Hepatocyte (in vitro differentiated cells): Measurements from ENCODE around the gene NPRL2. TPM values are rescaled to one million over a fixed set of nuclear protein-coding genes. Genes with fewer than 3 reads are reported as not detected.

Source experiments
- DNase-seq: peaks from one replicate; pipeline ENCODE4 v3.0.0-alpha.2; 2016; ENCODE audit warnings: low spot score
- H2AFZ ChIP-seq: fragments of 200-600 bp; sonication (generic); 2 replicates; pipeline ENCODE4 v1.6.0; 2016; ENCODE audit warnings: antibody characterized with exemption, mild to moderate bottlenecking
- H3K27ac ChIP-seq: fragments of 200-600 bp; sonication (generic); 2 replicates; pipeline ENCODE4 v1.5.1; 2016; ENCODE audit warnings: mild to moderate bottlenecking
- H3K27me3 ChIP-seq: fragments of 200-600 bp; sonication (generic); 2 replicates; pipeline ENCODE4 v1.6.1; 2016
- H3K36me3 ChIP-seq: fragments of 200-600 bp; sonication (generic); replicated peaks from 2 replicates; pipeline ENCODE4 v1.5.1; 2016; ENCODE audit warnings: low read depth; ENCODE audit not compliant: insufficient read depth
- H3K4me1 ChIP-seq: fragments of 200-600 bp; sonication (generic); 2 replicates; pipeline ENCODE4 v1.5.1; 2016; ENCODE audit warnings: mild to moderate bottlenecking, moderate library complexity; ENCODE audit not compliant: insufficient read depth
- H3K4me2 ChIP-seq: fragments of 200-600 bp; sonication (generic); 2 replicates; pipeline ENCODE4 v1.6.0; 2016
- H3K4me3 ChIP-seq: fragments of 200-600 bp; sonication (generic); 2 replicates; pipeline ENCODE4 v1.5.1; 2016; ENCODE audit warnings: mild to moderate bottlenecking
- H3K79me2 ChIP-seq: fragments of 200-600 bp; sonication (generic); 2 replicates; pipeline ENCODE4 v1.6.0; 2017; ENCODE audit warnings: mild to moderate bottlenecking
- H3K9me2 ChIP-seq: fragments of 200-600 bp; sonication (generic); replicated peaks from 2 replicates; pipeline ENCODE4 v1.6.0; 2017; ENCODE audit warnings: mild to moderate bottlenecking; ENCODE audit not compliant: insufficient read depth
- H3K9me3 ChIP-seq: fragments of 200-600 bp; sonication (generic); 2 replicates; pipeline ENCODE4 v1.5.1; 2016; ENCODE audit warnings: low read depth, mild to moderate bottlenecking
- H4K20me1 ChIP-seq: fragments of 200-600 bp; sonication (generic); 2 replicates; pipeline ENCODE4 v1.6.0; 2016; ENCODE audit warnings: mild to moderate bottlenecking; ENCODE audit not compliant: insufficient read depth, poor library complexity, severe bottlenecking
- EZH2 ChIP-seq: fragments of 200-600 bp; sonication (generic); IDR thresholded peaks from 2 replicates; pipeline ENCODE4 v1.6.1; 2016; ENCODE audit warnings: antibody characterized with exemption, mild to moderate bottlenecking, borderline replicate concordance
- EZH2phosphoT487 ChIP-seq: fragments of 200-600 bp; sonication (generic); IDR thresholded peaks from one replicate; pipeline ENCODE4 v1.6.1; 2018; ENCODE audit warnings: antibody characterized with exemption, mild to moderate bottlenecking, low read depth, moderate library complexity; ENCODE audit not compliant: unreplicated experiment, severe bottlenecking
- WGBS: methylation state at CpG from one replicate; pipeline ENCODE4 v1.1.6; 2016; ENCODE audit warnings: low lambda C conversion rate; ENCODE audit errors: missing lambda C conversion rate; 5-methylcytosine and 5-hydroxymethylcytosine counted together
- polyA plus RNA-seq: library from polyadenylated mRNA; unstranded; fragments of >200 nt; fragmentation: Nextera tagmentation; extraction: Ambion mirVana; gene quantifications from 2 replicates; pipeline ENCODE4 v1.2.1, GENCODE V29; 2016
- total RNA-seq: library from RNA; depleted of rRNA; stranded (reverse); fragments of >200 nt; gene quantifications from 2 replicates; pipeline ENCODE4 v1.2.3, GENCODE V29; 2014
- TF ChIP-seq, protein P1 (sequence below): fragments of 200-600 bp; sonication (generic); IDR thresholded peaks from 2 replicates; pipeline ENCODE4 v1.5.1; 2016; ENCODE audit warnings: antibody characterized with exemption, mild to moderate bottlenecking; ENCODE audit not compliant: poor library complexity

NPRL2 gene
- 22.3 and 23.5 TPM in 2 replicates for total RNA-seq
- polyA plus RNA-seq, result 27.0 and 34.6 TPM in 2 replicates

DNA sequence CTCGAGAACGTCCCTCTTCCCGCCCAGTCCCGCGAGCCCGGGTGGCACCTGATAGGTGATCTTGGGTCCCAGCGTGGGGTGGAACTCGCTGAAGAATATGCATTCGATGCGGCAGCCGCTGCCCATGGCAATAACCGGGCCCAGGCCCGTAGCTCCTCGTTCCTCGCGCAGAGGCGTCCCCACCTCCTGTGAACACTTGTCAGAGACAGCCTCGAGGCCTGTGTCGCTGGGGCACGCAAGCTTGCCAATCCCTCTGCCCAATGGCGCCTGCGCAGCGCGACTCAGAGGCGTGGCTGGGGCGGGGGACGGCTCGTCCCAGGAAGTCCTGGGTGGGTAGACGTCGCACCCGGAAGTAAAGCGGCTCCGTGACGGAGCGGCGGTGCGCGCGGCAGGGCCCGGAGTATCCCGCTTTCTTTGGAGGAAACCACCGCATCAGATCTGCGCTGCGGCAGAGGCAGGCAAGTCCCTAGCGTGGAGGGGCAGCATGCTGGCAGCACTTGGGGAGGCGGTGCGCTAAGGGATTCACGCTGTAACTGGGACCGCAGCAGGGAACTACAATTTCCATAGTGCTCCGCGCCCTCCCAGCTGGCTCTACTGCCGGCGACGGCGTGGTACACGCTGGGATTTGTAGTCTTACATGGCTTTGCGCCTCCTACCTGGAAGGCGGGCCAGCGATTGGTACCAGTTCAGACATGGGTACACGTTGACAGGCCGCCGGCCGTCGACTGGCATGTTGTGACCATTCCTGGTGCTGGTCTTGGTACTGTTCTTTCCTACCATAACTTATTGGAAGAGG is at the start of gene NPRL2, which contains the start of gene CYB561D2:
Gene NPRL2, minus strand, starts transcription at position 249 of the 796 bp plus-strand sequence. Its CDS starts 123 bp downstream, at position 126.
Gene CYB561D2, plus strand, starts transcription at position 336 of the 796 bp plus-strand sequence. CDS start 572 bp downstream, outside the sequence.
- Histone ChIP-seq H3K4me2 (peak within 1 kb of the TSS; percentile 91), H3K9me2 (no peaks in the 10 kb centered on the region), H3K4me3 (peak within 1 kb of the TSS; percentile 81), H3K27me3 (no peaks in the 10 kb centered on the region), H3K9me3 (no peaks in the 10 kb centered on the region), H4K20me1 (peaks cover 8% of the 10 kb centered on the region), H3K36me3 (no peaks in the 10 kb centered on the region), H3K79me2 (peaks cover 28% of the 10 kb centered on the region), H3K4me1 (peaks cover 20% of the 10 kb centered on the region), H2AFZ (peak within 1 kb of the TSS; percentile 33), H3K27ac (peak within 1 kb of the TSS; percentile 92)
- 2% methylated on average over 52 of the region's 64 CpGs for WGBS
- no peak for TF ChIP-seq EZH2phosphoT487
- DNase-seq, result peak; percentile 96

DNA sequence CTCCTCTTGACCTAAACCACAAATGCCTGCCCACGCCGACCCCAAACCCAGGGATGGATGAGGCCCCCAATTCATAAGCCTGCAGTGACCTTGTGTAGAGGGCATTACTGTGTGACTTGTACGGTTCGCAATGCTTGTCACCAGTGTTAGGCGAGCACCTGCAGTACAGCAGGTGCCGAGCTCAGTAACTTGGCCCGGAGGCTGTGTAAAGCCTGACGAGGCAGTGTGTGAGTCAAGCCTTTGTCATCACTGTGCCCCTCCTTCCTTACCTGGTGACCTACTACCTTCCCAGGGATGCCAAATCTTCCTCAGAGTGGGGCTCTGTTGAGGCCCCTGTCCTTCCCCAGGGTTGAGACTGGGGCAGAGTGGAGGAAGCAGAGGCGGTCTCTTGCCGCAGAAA is 45.9 kb upstream of the NPRL2 start:
- Histone ChIP-seq H3K4me3 (no peak overlapping the region), H3K9me3 (no peaks in the 10 kb centered on the region), H3K27ac (no peak overlapping the region), H3K4me1 (no peaks in the 10 kb centered on the region), H3K79me2 (no peaks in the 10 kb centered on the region), H3K4me2 (no peak overlapping the region), H3K9me2 (no peaks in the 10 kb centered on the region), H2AFZ (no peak overlapping the region), H4K20me1 (no peaks in the 10 kb centered on the region), H3K27me3 (no peaks in the 10 kb centered on the region), H3K36me3 (no peaks in the 10 kb centered on the region)
- WGBS, result 89% methylated on average over 10 of the region's 10 CpGs
- no peak for TF ChIP-seq EZH2phosphoT487
- TF ChIP-seq, protein P1, sequence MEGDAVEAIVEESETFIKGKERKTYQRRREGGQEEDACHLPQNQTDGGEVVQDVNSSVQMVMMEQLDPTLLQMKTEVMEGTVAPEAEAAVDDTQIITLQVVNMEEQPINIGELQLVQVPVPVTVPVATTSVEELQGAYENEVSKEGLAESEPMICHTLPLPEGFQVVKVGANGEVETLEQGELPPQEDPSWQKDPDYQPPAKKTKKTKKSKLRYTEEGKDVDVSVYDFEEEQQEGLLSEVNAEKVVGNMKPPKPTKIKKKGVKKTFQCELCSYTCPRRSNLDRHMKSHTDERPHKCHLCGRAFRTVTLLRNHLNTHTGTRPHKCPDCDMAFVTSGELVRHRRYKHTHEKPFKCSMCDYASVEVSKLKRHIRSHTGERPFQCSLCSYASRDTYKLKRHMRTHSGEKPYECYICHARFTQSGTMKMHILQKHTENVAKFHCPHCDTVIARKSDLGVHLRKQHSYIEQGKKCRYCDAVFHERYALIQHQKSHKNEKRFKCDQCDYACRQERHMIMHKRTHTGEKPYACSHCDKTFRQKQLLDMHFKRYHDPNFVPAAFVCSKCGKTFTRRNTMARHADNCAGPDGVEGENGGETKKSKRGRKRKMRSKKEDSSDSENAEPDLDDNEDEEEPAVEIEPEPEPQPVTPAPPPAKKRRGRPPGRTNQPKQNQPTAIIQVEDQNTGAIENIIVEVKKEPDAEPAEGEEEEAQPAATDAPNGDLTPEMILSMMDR, result no peak
- no peak for TF ChIP-seq EZH2
- no peak for DNase-seq

DNA sequence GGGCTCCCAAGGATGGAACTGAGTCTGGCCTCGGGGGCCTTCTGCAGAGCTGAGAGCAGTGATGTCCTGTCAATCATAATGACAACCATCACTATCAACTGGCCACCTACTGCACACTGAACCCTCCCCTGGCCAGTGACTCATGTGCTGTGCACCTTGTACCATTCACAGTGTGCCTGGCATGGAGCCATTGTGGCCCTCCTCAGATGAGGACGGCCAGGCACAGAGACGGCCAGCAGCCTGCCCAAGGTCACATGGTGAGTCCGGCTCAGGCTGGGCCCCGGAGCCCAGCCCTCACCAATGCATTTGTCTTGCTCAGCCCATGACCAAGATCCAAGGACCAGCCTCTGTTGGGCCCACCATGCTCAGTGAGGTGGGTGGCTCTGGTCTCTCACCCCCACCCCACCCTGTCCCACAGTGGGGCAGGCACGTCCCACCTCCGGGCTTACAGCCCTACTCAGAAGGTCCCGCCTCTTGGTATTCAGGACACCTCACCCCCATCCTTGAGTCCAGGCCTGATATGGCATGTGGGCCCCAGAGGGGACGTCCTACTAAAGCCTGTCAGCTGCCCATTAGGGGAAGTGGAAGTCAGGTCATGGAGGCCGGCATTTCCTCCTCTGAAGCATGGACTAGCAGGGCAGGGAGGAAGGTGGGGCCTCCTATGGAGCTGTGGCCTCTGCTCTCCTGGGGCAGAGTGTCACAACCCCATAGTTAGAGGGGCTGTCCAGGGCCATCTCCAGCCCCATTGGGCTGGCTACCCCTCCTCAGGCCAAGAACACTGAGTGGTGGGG is 44.7 kb upstream of the NPRL2 start:
- Histone ChIP-seq H3K9me2 (no peaks in the 10 kb centered on the region), H3K36me3 (no peaks in the 10 kb centered on the region), H3K4me1 (no peaks in the 10 kb centered on the region), H3K27me3 (no peaks in the 10 kb centered on the region), H3K4me2 (no peak overlapping the region), H4K20me1 (no peaks in the 10 kb centered on the region), H3K27ac (no peak overlapping the region), H3K4me3 (no peak overlapping the region), H2AFZ (no peak overlapping the region), H3K9me3 (no peaks in the 10 kb centered on the region), H3K79me2 (no peaks in the 10 kb centered on the region)
- 82% methylated on average over 10 of the region's 10 CpGs for WGBS
- no peak for DNase-seq
- no peak for TF ChIP-seq EZH2
- TF ChIP-seq, protein P1, result no peak
- TF ChIP-seq EZH2phosphoT487, result no peak

DNA sequence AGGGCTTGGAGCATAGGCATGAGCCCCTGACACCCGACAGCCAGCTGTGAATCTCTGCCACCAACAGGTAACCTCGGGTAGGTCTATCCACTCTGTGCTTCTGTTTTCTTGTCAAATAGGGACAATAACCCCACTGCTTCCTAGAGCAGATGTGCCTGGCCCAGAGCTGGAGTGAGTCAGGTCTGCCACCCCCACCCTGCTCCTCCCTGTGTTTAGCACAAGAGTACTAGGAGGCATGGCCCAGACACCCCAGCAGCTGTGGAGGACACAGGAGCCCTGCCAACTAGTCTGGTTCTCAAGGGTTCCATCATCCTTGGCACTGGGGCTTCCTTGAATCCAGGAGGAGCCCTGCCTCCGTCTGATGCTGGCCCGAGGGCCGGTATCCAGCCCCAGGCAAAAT is 42.5 kb upstream of the NPRL2 start:
- H3K4me1 ChIP-seq, result no peaks in the 10 kb centered on the region
- no peaks in the 10 kb centered on the region for H4K20me1 ChIP-seq
- no peak overlapping the region for H2AFZ ChIP-seq
- no peak overlapping the region for H3K4me2 ChIP-seq
- WGBS, result 78% methylated on average over 5 of the region's 5 CpGs
- no peak overlapping the region for H3K27ac ChIP-seq
- no peak overlapping the region for H3K4me3 ChIP-seq
- H3K79me2 ChIP-seq, result no peaks in the 10 kb centered on the region
- H3K9me2 ChIP-seq, result no peaks in the 10 kb centered on the region
- TF ChIP-seq, protein P1, result no peak
- TF ChIP-seq EZH2phosphoT487 (no peak), EZH2 (no peak)
- H3K27me3 ChIP-seq, result no peaks in the 10 kb centered on the region
- H3K9me3 ChIP-seq, result no peaks in the 10 kb centered on the region
- DNase-seq, result no peak
- H3K36me3 ChIP-seq, result no peaks in the 10 kb centered on the region
